H9 (cell line): ENCODE results near the gene TIMP1. TPM values are rescaled to one million over a fixed set of nuclear protein-coding genes. Genes with fewer than 3 reads are reported as not detected.
A peak's percentile ranks its signal among the peaks of the same experiment; 100 is the strongest.

ENCODE experiments used
- DNase-seq: peaks from one replicate; pipeline ENCODE4 v3.0.0-alpha.2; 2017
- H2AFZ ChIP-seq: one replicate; pipeline ENCODE4 v1.6.1; 2013; ENCODE audit warnings: mild to moderate bottlenecking, low read length, control low read depth, moderate library complexity
- H2AK5ac ChIP-seq: 2 replicates; pipeline ENCODE4 v1.6.1; 2013; ENCODE audit warnings: low read length, control low read depth, mixed read lengths; ENCODE audit not compliant: insufficient read length
- H2BK120ac ChIP-seq: one replicate; pipeline ENCODE4 v1.6.1; 2013; ENCODE audit warnings: low read depth, mild to moderate bottlenecking, low read length, control low read depth, inconsistent platforms; ENCODE audit not compliant: poor library complexity, severe bottlenecking
- H2BK12ac ChIP-seq: 2 replicates; pipeline ENCODE4 v1.6.1; 2013; ENCODE audit warnings: low read length, control low read depth, mixed read lengths, low read depth; ENCODE audit not compliant: insufficient read length
- H2BK15ac ChIP-seq: 2 replicates; pipeline ENCODE4 v1.6.1; 2013; ENCODE audit warnings: low read depth, low read length, control low read depth
- H2BK20ac ChIP-seq: one replicate; pipeline ENCODE4 v1.6.1; 2013; ENCODE audit warnings: low read depth, mild to moderate bottlenecking, low read length, control low read depth, inconsistent platforms; ENCODE audit not compliant: poor library complexity, severe bottlenecking
- H2BK5ac ChIP-seq: 2 replicates; pipeline ENCODE4 v1.6.1; 2013; ENCODE audit warnings: low read length, control low read depth, mixed read lengths; ENCODE audit not compliant: insufficient read length
- H3K14ac ChIP-seq: 2 replicates; pipeline ENCODE4 v1.6.1; 2013; ENCODE audit warnings: low read length, control low read depth; ENCODE audit not compliant: insufficient read depth
- H3K18ac ChIP-seq: 2 replicates; pipeline ENCODE4 v1.6.1; 2013; ENCODE audit warnings: low read depth, mild to moderate bottlenecking, mixed read lengths, low read length, control low read depth; ENCODE audit not compliant: insufficient read length
- H3K23ac ChIP-seq: 2 replicates; pipeline ENCODE4 v1.6.1; 2013; ENCODE audit warnings: low read length, control low read depth, mixed read lengths, low read depth; ENCODE audit not compliant: insufficient read length
- H3K23me2 ChIP-seq: 2 replicates; pipeline ENCODE4 v1.6.1; 2013; ENCODE audit warnings: low read depth, mild to moderate bottlenecking, mixed read lengths, low read length, control low read depth; ENCODE audit not compliant: insufficient read length, poor library complexity, severe bottlenecking
- H3K27ac ChIP-seq: 2 replicates; pipeline ENCODE4 v1.5.1; 2013; ENCODE audit warnings: low read length, control low read depth, mixed read lengths, low read depth; ENCODE audit not compliant: insufficient read length
- H3K27me3 ChIP-seq: 2 replicates; pipeline ENCODE4 v1.6.1; 2013; ENCODE audit warnings: low read length, control low read depth, inconsistent platforms; ENCODE audit not compliant: insufficient read depth
- H3K4ac ChIP-seq: 2 replicates; pipeline ENCODE4 v1.6.1; 2013; ENCODE audit warnings: low read depth, mild to moderate bottlenecking, control low read depth, inconsistent platforms, low read length, moderate library complexity
- H3K4me1 ChIP-seq: 2 replicates; pipeline ENCODE4 v1.6.1; 2013; ENCODE audit warnings: low read length, control low read depth, inconsistent platforms; ENCODE audit not compliant: insufficient read depth
- H3K4me2 ChIP-seq: 2 replicates; pipeline ENCODE4 v1.6.1; 2013; ENCODE audit warnings: low read length, control low read depth, mixed read lengths; ENCODE audit not compliant: insufficient read length, insufficient read depth
- H3K56ac ChIP-seq: 2 replicates; pipeline ENCODE4 v1.6.1; 2013; ENCODE audit warnings: low read depth, mild to moderate bottlenecking, mixed read lengths, low read length, control low read depth; ENCODE audit not compliant: insufficient read length
- H3K79me1 ChIP-seq: 2 replicates; pipeline ENCODE4 v1.6.1; 2013; ENCODE audit warnings: low read depth, mild to moderate bottlenecking, moderate library complexity, low read length, control low read depth, inconsistent platforms; ENCODE audit not compliant: insufficient read depth, poor library complexity, severe bottlenecking
- H3K79me2 ChIP-seq: 2 replicates; pipeline ENCODE4 v1.6.1; 2013; ENCODE audit warnings: low read length, control low read depth, inconsistent platforms; ENCODE audit not compliant: insufficient read depth
- H3K9ac ChIP-seq: 2 replicates; pipeline ENCODE4 v1.6.1; 2013; ENCODE audit warnings: low read length, control low read depth, mixed read lengths; ENCODE audit not compliant: insufficient read length; ENCODE audit errors: extremely low read depth
- H3K9me3 ChIP-seq: one replicate; pipeline ENCODE4 v1.6.1; 2013; ENCODE audit warnings: low read depth, low read length, inconsistent platforms; ENCODE audit not compliant: control insufficient read depth
- H3T11ph ChIP-seq: one replicate; pipeline ENCODE4 v1.6.1; 2013; ENCODE audit warnings: mild to moderate bottlenecking, low read length, control low read depth, inconsistent platforms
- H4K20me1 ChIP-seq: one replicate; pipeline ENCODE4 v1.6.1; 2013; ENCODE audit not compliant: control insufficient read depth, insufficient read length, insufficient read depth
- H4K5ac ChIP-seq: 2 replicates; pipeline ENCODE4 v1.6.1; 2013; ENCODE audit warnings: low read depth, mild to moderate bottlenecking, mixed read lengths, low read length, control low read depth; ENCODE audit not compliant: insufficient read length
- H4K8ac ChIP-seq: replicated peaks from 2 replicates; pipeline ENCODE4 v1.6.1; 2013; ENCODE audit warnings: low read length, control low read depth, mixed read lengths, low read depth; ENCODE audit not compliant: insufficient read length
- H4K91ac ChIP-seq: 2 replicates; pipeline ENCODE4 v1.6.1; 2013; ENCODE audit warnings: low read depth, mild to moderate bottlenecking, moderate library complexity, mixed read lengths, low read length, control low read depth; ENCODE audit not compliant: insufficient read length
- H3K27ac Mint-ChIP-seq, 3 experiments: 2 replicates in 2 of 3; 3 replicates in 1 of 3; pipeline ENCODE4 v1.8.0; 2020 to 2021; ENCODE audit warnings: mixed read lengths in 3 of 3, mild to moderate bottlenecking in 1 of 3, moderate library complexity in 1 of 3
- H3K27me3 Mint-ChIP-seq: 2 replicates; pipeline ENCODE4 v1.8.0; 2021; ENCODE audit warnings: low read depth, mild to moderate bottlenecking, moderate library complexity, mixed read lengths
- H3K36me3 Mint-ChIP-seq, 3 experiments: 2 replicates in 2 of 3; 3 replicates in 1 of 3; pipeline ENCODE4 v1.8.0; 2020 to 2021; ENCODE audit warnings: low read depth in 3 of 3, mixed read lengths in 3 of 3; ENCODE audit not compliant: insufficient read depth in 1 of 3
- H3K4me1 Mint-ChIP-seq, 2 experiments: 2 replicates each; pipeline ENCODE4 v1.8.0; 2020; ENCODE audit warnings: mixed read lengths in 2 of 2
- H3K4me3 Mint-ChIP-seq, 2 experiments: 2 replicates in 1 of 2; 3 replicates in 1 of 2; pipeline ENCODE4 v1.8.0; 2020 to 2021; ENCODE audit warnings: mild to moderate bottlenecking in 2 of 2, mixed read lengths in 2 of 2, moderate library complexity in 1 of 2
- H3K9me3 Mint-ChIP-seq, 2 experiments: 2 replicates in 1 of 2; 3 replicates in 1 of 2; pipeline ENCODE4 v1.8.0; 2020; ENCODE audit warnings: mild to moderate bottlenecking in 2 of 2, mixed read lengths in 2 of 2, moderate library complexity in 1 of 2
- CTCF ChIP-seq: fragments of 200-600 bp; sonication (generic); conservative IDR thresholded peaks from 3 replicates; pipeline ENCODE4 v1.8.0; 2021; ENCODE audit warnings: antibody characterized with exemption, mild to moderate bottlenecking
- WGBS: extraction: QIAGEN DNeasy Blood & Tissue Kit; methylation state at CpG from one replicate; pipeline ENCODE4 v1.1.7; 2013; ENCODE audit warnings: missing lambda C conversion rate, low lambda C conversion rate, mixed read lengths; ENCODE audit not compliant: insufficient read length; ENCODE audit errors: extremely low coverage; 5-methylcytosine and 5-hydroxymethylcytosine counted together
- total RNA-seq: library from RNA; stranded (reverse); gene quantifications from 2 replicates; pipeline ENCODE4 v1.2.1, GENCODE V29; 2021

Gene TIMP1
- total RNA-seq, 1 experiment from 2014 or later, result 65.1 TPM

GRCh38 chrX:47570794-47571193 is 11.4 kb upstream of the TIMP1 start:
- Mint-ChIP-seq H3K36me3 (peaks cover 53 to 68% (median 67%) of the 10 kb centered on the region in 3 experiments), H3K9me3 (peaks cover 81 to 88% of the 10 kb centered on the region in 2 experiments)

More at GRCh38 chrX:47570794-47571193, 11.4 kb upstream of the TIMP1 start:
- H2BK15ac ChIP-seq, result no peak overlapping the region
- no peak overlapping the region for H3K56ac ChIP-seq
- peaks cover 3% of the 10 kb centered on the region; the same call in 1 of the 2 replicates for H3K4me1 ChIP-seq
- H3K23me2 ChIP-seq, result no peaks in the 10 kb centered on the region
- no peak overlapping the region for H3K23ac ChIP-seq
- no peak overlapping the region for H2BK5ac ChIP-seq
- no peak overlapping the region for H2BK120ac ChIP-seq
- Mint-ChIP-seq H3K27ac (peak overlapping the region in 1 of 3 experiments; percentile 52; a peak in 1 of 7 replicates), H3K27me3 (peaks cover 3% of the 10 kb centered on the region; the same call in 1 of the 2 replicates), H3K4me1 (peaks cover 13 to 22% of the 10 kb centered on the region in 2 experiments), H3K4me3 (no peak overlapping the region; a peak in 2 of 5 replicates)
- H2BK12ac ChIP-seq, result no peak overlapping the region
- H3K9me3 ChIP-seq, result peaks cover 51% of the 10 kb centered on the region
- no peak overlapping the region for H3K9ac ChIP-seq
- H3K4ac ChIP-seq, result no peak overlapping the region
- H3K79me1 ChIP-seq, result no peaks in the 10 kb centered on the region
- no peaks in the 10 kb centered on the region for H3K79me2 ChIP-seq
- no peaks in the 10 kb centered on the region for H4K20me1 ChIP-seq
- no peak overlapping the region for H3T11ph ChIP-seq
- no peak overlapping the region for H4K8ac ChIP-seq
- TF ChIP-seq CTCF, result no peak
- no peak overlapping the region for H3K4me2 ChIP-seq
- H3K27ac ChIP-seq, result no peak overlapping the region
- H3K14ac ChIP-seq, result no peak overlapping the region
- DNase-seq, result no peak
- no peaks in the 10 kb centered on the region for H3K27me3 ChIP-seq
- no peak overlapping the region for H4K91ac ChIP-seq
- no peak overlapping the region for H3K18ac ChIP-seq
- no peak overlapping the region for H4K5ac ChIP-seq
- no peak overlapping the region for H2BK20ac ChIP-seq
- H2AK5ac ChIP-seq, result no peak overlapping the region
- WGBS, result no CpG with 5 or more reads among the region's 8 CpGs
- no peak overlapping the region for H2AFZ ChIP-seq
